ENCODE data around the gene SLC16A10. TPM values are rescaled to one million over a fixed set of nuclear protein-coding genes. Genes with fewer than 3 reads are reported as not detected.
A peak's percentile ranks its signal among the peaks of the same experiment; 100 is the strongest.

Gene SLC16A10
- total RNA-seq, 6 donors from 2014 or later: 8.7 to 94.4 (median 18.9) TPM

DNA sequence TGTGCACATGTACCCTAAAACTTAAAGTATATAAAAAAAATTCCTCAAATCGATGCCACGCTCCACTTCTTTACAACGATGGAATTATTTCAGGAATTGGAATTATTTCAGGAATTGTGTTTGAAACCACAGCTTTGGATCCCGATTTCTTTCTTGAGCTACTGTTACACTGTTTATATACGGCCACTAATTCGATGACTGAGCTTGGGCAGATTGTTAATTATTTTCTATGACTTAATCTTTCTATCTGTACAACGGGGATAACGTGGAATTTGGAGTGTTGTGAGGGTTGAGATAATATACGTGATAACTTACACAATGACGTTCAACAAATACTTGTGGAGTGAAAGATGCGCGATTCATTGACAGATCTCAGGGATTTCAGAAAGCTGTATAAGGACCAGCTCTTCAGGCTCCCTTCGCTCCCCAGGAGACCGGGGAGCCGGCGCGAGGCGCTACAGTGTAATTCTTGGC, 171.3 kb downstream of the SLC16A10 start:
- no peak for TF ChIP-seq POLR2A (IDR thresholded peaks at IDR 0.05)
- no peak for TF ChIP-seq EP300 (IDR thresholded peaks at IDR 0.05)
- no peak for TF ChIP-seq POLR2AphosphoS5 (IDR thresholded peaks at IDR 0.05)
- TF ChIP-seq, protein P1, sequence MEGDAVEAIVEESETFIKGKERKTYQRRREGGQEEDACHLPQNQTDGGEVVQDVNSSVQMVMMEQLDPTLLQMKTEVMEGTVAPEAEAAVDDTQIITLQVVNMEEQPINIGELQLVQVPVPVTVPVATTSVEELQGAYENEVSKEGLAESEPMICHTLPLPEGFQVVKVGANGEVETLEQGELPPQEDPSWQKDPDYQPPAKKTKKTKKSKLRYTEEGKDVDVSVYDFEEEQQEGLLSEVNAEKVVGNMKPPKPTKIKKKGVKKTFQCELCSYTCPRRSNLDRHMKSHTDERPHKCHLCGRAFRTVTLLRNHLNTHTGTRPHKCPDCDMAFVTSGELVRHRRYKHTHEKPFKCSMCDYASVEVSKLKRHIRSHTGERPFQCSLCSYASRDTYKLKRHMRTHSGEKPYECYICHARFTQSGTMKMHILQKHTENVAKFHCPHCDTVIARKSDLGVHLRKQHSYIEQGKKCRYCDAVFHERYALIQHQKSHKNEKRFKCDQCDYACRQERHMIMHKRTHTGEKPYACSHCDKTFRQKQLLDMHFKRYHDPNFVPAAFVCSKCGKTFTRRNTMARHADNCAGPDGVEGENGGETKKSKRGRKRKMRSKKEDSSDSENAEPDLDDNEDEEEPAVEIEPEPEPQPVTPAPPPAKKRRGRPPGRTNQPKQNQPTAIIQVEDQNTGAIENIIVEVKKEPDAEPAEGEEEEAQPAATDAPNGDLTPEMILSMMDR (IDR thresholded peaks at IDR 0.05): no peak
- Histone ChIP-seq H3K27ac (peak overlapping the region in 3 of 4 donors; percentile 90 to 94 (median 93)), H3K4me1 (peaks cover 13 to 30% (median 18%) of the 10 kb centered on the region in 4 donors), H3K9me3 (no peaks in the 10 kb centered on the region), H3K36me3 (peaks cover 0 to 2% (median 0%) of the 10 kb centered on the region in 4 donors), H3K27me3 (no peaks in the 10 kb centered on the region), H3K4me3 (peak overlapping the region in 3 of 4 donors; percentile 74 to 92 (median 85))
- WGBS, 2 donors: 15 to 22% methylated on average over 12 to 18 of the region's 18 CpGs
- ATAC-seq (ENCODE audit: low FRiP score in 2 of 2) (no peak), DNase-seq (no peak)

DNA sequence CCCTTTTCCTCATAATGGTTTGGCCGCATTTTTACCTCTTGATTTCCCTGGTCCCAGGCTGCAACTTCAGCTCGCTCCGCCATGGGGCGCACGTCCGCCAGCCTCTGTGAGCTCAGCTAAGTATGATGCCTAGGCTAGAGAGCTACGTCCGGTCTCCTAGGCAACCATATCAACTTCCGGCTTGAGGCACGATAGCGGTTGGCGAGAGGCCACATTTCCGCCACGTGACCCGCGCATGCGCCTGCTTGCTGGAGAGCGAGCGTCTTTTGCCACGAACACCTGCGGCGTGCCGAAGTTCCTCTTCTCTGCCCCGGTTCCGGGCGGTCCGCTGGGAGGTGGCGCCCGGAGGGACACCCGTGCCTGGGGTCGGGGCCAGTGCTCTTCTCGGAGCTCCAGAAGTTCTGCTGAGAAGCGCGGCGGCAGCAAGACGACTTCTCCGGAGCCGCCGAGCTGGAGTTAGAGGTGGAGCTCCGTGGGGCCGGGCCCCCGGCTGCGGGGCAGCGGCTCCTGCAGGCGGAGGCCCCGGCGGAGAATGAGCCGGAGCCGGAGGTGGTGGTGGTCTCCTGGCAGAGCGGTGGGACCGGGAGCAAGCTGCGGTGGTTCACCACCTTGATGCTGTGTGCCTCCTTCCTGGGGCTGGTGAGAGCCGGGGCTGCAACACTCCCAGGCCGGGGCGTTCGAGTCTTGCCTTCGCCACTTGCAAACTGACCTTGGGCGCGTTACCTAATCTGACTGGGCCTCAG, 172.0 kb downstream of the SLC16A10 start:
- no peaks in the 10 kb centered on the region for H3K9me3 ChIP-seq
- H3K27ac ChIP-seq: peak overlapping the region; percentile 90 to 94 (median 92)
- WGBS, 2 donors: 1 to 8% methylated on average over 10 to 58 of the region's 59 CpGs
- peak; percentile 100 for DNase-seq
- H3K27me3 ChIP-seq: no peaks in the 10 kb centered on the region
- TF ChIP-seq POLR2AphosphoS5 (IDR thresholded peaks at IDR 0.05): peak; percentile 94
- peak in 3 of 4 donors; percentile 57 to 81 (median 79) for TF ChIP-seq POLR2A (IDR thresholded peaks at IDR 0.05)
- TF ChIP-seq, protein P1 (IDR thresholded peaks at IDR 0.05): peak; percentile 95 to 99 (median 99)
- peak in 2 of 4 donors; percentile 80 to 85 for TF ChIP-seq EP300 (IDR thresholded peaks at IDR 0.05)
- H3K4me3 ChIP-seq: peak overlapping the region; percentile 74 to 92 (median 86)
- peaks cover 13 to 30% (median 18%) of the 10 kb centered on the region in 4 donors for H3K4me1 ChIP-seq
- ATAC-seq (ENCODE audit: low FRiP score in 2 of 2): peak; percentile 100
- H3K36me3 ChIP-seq: peaks cover 0 to 8% (median under 1%) of the 10 kb centered on the region in 4 donors

- no peak for TF ChIP-seq POLR2AphosphoS5 (IDR thresholded peaks at IDR 0.05)
- TF ChIP-seq EP300 (IDR thresholded peaks at IDR 0.05): no peak
- TF ChIP-seq, protein P1 (IDR thresholded peaks at IDR 0.05): no peak
- no peak for TF ChIP-seq POLR2A (IDR thresholded peaks at IDR 0.05)
- no peak for ATAC-seq (ENCODE audit: low FRiP score in 2 of 2)
- Histone ChIP-seq H3K27ac (no peak overlapping the region), H3K27me3 (no peaks in the 10 kb centered on the region), H3K9me3 (no peaks in the 10 kb centered on the region), H3K4me3 (peak overlapping the region in 1 of 4 donors; percentile 92), H3K36me3 (peaks cover 0 to 20% (median 6%) of the 10 kb centered on the region in 4 donors), H3K4me1 (peaks cover 13 to 30% (median 18%) of the 10 kb centered on the region in 4 donors)
- DNase-seq: no peak
- WGBS, 2 donors: 89 to 91% methylated on average over 12 of the region's 12 CpGs
These were observed 173.4 kb downstream of the SLC16A10 start for GRCh38 chr6:111260570-111261298.

GRCh38 chr6:111263837-111264236, 176.5 kb downstream of the SLC16A10 start:
- TF ChIP-seq EP300 (IDR thresholded peaks at IDR 0.05) (no peak), POLR2AphosphoS5 (IDR thresholded peaks at IDR 0.05) (no peak), POLR2A (IDR thresholded peaks at IDR 0.05) (no peak)
- TF ChIP-seq, protein P1 (IDR thresholded peaks at IDR 0.05): no peak
- 89 to 96% methylated on average over 4 of the region's 4 CpGs for WGBS, 2 donors
- peaks cover 10 to 24% (median 14%) of the 10 kb centered on the region in 4 donors for H3K4me1 ChIP-seq
- H3K9me3 ChIP-seq: no peaks in the 10 kb centered on the region
- no peak overlapping the region for H3K27ac ChIP-seq
- peaks cover 3 to 40% (median 21%) of the 10 kb centered on the region in 4 donors for H3K36me3 ChIP-seq
- ATAC-seq (ENCODE audit: low FRiP score in 2 of 2) (no peak), DNase-seq (no peak)
- H3K4me3 ChIP-seq: no peak overlapping the region
- H3K27me3 ChIP-seq: no peaks in the 10 kb centered on the region

All from upper lobe of left lung (tissue), 6 donors.